ENCODE data around the gene ATF4. TPM values are rescaled to one million over a fixed set of nuclear protein-coding genes. Genes with fewer than 3 reads are reported as not detected.

The ATF4 gene
- total and polyA plus RNA-seq, 2 donors (not counting 3 experiments of a cell fraction or from before 2014, with no cell fraction given), result 312 to 668 TPM

GRCh38 chr22:39489094-39490068 is 31.0 kb upstream of the ATF4 start:
- H3K9ac ChIP-seq (replicated peaks; ENCODE audit: extremely low read depth, insufficient read depth, low read length), result no peak overlapping the region
- no peaks in the 10 kb centered on the region for H3K79me2 ChIP-seq (ENCODE audit: control insufficient read depth, insufficient read depth, low read length)
- no peak overlapping the region for H3K27ac ChIP-seq (ENCODE audit: insufficient read depth, low read depth, low read length)
- H2AFZ ChIP-seq (ENCODE audit: low read depth, low read length), result no peak overlapping the region
- H3K4me2 ChIP-seq (ENCODE audit: insufficient read depth, low read length), result no peak overlapping the region
- no peaks in the 10 kb centered on the region for H3K9me3 ChIP-seq (replicated peaks; ENCODE audit: control insufficient read depth, insufficient read depth, low read length)
- DNase-seq (ENCODE audit: low read depth, low spot score) (no peak), FAIRE-seq (no peak)
- dilution Hi-C loops (cut with MboI; ENCODE audit: extremely low pct_ligation_motif_present, low sequenced_read_pairs) (no loop called here), intact Hi-C loops (cut with micrococcal nuclease) (loop anchor here (10.0 kb wide), 1 partner anchor 145 kb away; the partner anchor contains the start of gene SYNGR1)
- TF ChIP-seq EZH2 (IDR thresholded peaks at IDR 0.05; ENCODE audit: borderline replicate concordance, low read depth, low read length, severe bottlenecking), result no peak
- no peak for TF ChIP-seq GATA2 (IDR thresholded peaks at IDR 0.05; ENCODE audit: insufficient read depth, insufficient read length, low read depth, low read length)
- TF ChIP-seq MAX (IDR thresholded peaks at IDR 0.05; ENCODE audit: insufficient read depth, insufficient read length), result no peak
- no peak for TF ChIP-seq MYC (IDR thresholded peaks at IDR 0.05; ENCODE audit: low read depth, low read length)
- TF ChIP-seq CTCF (IDR thresholded peaks at IDR 0.05; ENCODE audit: extremely low read depth in 1 of 2, insufficient read depth in 1 of 2, low read depth in 1 of 2, low read length in 2 of 2), result no peak
- H3K9me1 ChIP-seq (replicated peaks; ENCODE audit: control insufficient read depth, extremely low read depth, insufficient read depth, low read length), result no peaks in the 10 kb centered on the region
- ChIA-PET CTCF (interaction anchor here (0.5 to 6.7 kb wide), 7 partner anchors 11 to 547 kb away, joined by 3 to 197 read pairs (median 4); partner anchors contain the start of gene RPS19BP1), POLR2A (interaction anchor here (0.8 to 1.2 kb wide), 2 partner anchors 30 to 171 kb away, joined by 3 read pairs; no protein-coding TSS in a partner anchor)
- H3K4me1 ChIP-seq (ENCODE audit: control insufficient read depth, extremely low read depth, insufficient read depth, low read length), result no peaks in the 10 kb centered on the region
- H3K4me3 ChIP-seq (replicated peaks in 1 of 3; ENCODE audit: insufficient read depth in 1 of 3, low read depth in 1 of 3, low read length in 3 of 3), result no peak overlapping the region
- no peaks in the 10 kb centered on the region for H4K20me1 ChIP-seq (replicated peaks; ENCODE audit: control insufficient read depth, extremely low read depth, insufficient read depth, low read length)
- H3K27me3 ChIP-seq (ENCODE audit: control insufficient read depth in 2 of 2, insufficient read depth in 2 of 2, low read length in 2 of 2), result no peaks in the 10 kb centered on the region
- BruUV-seq (replicated peaks), result no TSS peak
- H3K36me3 ChIP-seq (ENCODE audit: control insufficient read depth in 2 of 2, extremely low read depth in 1 of 2, insufficient read depth in 2 of 2, low read length in 2 of 2), result no peaks in the 10 kb centered on the region
